Measurements from ENCODE around the gene KCNQ4.

The KCNQ4 gene

DNA sequence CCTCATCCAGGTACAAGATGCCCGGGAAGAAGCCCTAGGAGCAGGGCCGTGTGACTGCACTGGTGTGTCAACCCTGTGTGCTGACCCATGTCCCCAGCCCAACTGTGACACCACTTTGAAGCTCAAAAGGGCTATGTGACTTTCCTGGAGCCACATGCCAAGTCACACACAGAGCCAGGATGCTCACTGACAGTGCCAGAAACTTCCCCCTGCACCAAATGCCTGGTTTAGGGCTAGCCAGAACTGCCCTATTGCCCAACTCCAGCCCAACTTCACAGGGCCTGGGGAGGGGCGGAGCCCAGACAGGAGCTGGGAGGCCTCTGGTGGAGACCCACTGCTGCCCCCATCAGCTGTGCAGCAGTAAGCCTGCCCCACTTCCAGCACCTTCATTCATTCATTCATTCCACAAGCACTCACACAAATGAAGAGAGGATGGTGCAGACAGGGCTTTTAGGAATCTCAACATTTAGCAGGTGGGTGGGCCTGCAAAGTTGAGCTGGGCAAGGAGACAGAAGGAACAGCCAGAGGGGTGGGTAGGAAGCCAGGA, 36.7 kb downstream of the KCNQ4 start:
- DNase-seq (ENCODE audit: low read depth) = no peak

- no peak for DNase-seq (ENCODE audit: low read depth)
Measured at GRCh38 chr1:40820911-40821693, 37.5 kb downstream of the KCNQ4 start.

DNA sequence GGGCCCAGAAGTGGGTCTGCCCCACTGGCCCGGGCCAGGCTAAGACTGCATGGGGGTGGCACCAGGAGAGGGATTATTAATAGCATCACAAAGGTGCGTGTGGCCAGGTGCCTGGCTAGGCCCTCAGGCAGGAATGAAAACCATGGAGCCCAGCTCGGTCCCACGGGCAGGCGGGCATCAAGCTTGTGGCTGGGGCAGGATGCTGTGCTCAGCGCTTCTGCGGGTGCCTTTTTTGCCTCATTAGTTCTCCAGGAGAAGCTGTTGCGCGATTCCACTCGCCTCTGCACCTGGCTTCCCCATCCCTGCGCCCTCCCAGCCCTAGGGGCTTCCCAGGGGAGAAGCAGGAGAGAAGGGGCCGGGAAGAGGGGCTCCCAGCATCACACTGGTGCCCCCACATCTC, 39.3 kb downstream of the KCNQ4 start:
- DNase-seq (ENCODE audit: low read depth) = no peak

DNA sequence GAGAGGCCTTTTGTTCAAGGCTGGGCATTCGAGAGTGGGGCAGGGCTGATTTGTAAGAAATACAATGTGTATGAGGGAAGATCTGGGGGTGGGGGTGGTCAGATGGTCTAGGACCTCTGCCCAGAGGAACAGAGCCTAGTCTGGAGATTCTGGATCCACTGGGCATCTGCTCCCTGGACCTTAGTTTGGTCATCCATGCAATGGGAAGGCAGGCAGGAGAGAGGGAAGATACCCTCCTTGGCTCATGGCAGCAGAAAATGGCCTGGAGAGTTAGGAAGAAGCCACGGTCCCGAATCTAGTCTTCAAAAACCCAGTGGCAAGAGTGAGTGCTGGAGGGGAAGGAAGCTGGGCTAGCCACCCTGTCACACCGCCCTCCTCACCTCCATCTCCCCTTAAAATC, 39.8 kb downstream of the KCNQ4 start:
- no peak for DNase-seq (ENCODE audit: low read depth)

DNA sequence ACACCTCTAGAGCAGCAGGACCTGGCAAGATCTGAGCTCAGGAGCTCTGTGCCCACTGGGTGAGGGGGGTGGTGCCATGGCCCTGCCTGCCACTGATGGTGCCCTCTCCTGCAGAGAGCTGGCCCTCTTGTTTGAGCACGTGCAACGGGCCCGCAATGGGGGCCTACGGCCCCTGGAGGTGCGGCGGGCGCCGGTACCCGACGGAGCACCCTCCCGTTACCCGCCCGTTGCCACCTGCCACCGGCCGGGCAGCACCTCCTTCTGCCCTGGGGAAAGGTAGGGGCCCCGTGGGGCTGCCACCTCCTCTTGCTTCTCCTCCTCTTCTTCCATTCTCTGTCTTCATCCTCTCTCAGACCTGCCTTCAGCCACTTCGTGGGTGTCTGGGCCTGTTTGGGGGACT, 40.4 kb downstream of the KCNQ4 start:
- DNase-seq (ENCODE audit: low read depth) = no peak

- DNase-seq (ENCODE audit: low read depth) = no peak
Measured at GRCh38 chr1:40824591-40825434, 41.2 kb downstream of the KCNQ4 start.

- DNase-seq (ENCODE audit: low read depth) = no peak
Measured at GRCh38 chr1:40825435-40825788, 41.8 kb downstream of the KCNQ4 start.

DNA sequence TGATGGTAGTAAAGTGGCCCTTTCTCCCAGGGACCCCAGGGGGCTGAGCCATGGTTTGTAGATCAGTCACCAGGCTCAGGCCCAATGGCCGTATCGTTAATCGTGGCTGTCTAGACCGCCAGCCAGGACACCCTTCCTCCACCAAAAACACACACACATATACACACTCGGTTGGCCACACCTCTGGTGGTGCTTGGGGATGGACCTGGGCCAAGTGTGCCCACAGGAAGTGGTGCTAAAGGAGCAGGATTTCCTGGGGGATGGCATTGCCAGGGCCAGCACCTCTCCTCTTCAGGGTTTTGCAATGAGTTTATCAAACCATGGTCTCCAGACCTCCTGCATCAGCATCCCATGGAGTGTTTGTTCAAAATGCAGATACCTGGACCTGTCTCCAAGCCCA, 42.4 kb downstream of the KCNQ4 start:
- DNase-seq (ENCODE audit: low read depth) = no peak

DNA sequence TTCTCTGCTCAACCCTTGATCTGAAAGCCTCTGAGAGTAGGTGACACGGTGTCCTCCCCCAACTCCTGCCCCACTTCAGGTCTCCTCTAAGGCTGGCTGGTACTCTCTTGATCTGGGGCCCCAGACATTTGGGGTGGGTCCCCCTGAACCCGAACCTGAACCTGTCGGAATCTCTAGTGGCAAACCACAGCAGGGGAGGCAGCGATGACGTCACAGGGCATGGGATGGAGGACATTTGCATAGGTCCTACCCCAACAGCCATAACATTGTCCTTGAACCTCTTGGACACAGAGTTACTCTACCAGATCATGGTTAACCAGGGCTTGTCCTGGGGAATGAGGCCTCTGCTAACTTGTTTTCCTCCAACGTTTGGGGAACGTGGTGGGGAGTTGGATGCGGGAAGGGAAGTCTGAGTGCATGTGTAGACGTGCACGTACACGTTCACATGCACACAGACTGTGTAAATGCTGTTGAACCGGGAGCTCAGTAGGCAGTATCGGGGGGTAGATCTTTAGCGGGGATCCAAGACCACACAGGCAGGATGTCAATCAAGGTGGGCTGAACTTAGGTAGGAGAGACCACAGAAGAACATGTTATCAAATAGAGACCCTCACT, 46.2 kb downstream of the KCNQ4 start:
- no peak for DNase-seq (ENCODE audit: low read depth)

DNA sequence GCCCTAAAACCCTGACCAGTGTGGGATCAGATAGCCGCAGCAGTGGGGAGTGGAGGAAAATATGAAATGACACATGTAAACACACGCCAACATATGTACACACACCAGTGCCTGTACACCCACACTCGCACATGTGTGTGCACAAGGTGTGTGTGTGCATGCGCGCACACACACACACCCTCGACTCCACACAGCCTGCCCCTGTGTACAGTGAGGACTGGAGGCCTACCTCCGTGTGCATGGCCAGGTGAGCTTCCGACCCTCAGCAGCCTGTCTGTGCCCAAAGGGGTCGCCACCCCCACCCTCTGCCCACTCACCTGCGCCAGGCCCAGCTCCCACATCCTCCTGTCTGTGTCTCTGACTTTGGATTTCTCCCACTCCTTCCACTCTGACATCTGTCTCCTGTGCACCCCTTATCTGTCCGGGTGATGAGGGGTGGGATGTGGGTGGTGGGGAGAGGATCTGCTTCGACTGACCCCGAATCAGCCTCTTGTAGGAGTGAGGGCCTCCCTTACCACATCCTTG, 46.9 kb downstream of the KCNQ4 start:
- DNase-seq (ENCODE audit: low read depth) = no peak

DNA sequence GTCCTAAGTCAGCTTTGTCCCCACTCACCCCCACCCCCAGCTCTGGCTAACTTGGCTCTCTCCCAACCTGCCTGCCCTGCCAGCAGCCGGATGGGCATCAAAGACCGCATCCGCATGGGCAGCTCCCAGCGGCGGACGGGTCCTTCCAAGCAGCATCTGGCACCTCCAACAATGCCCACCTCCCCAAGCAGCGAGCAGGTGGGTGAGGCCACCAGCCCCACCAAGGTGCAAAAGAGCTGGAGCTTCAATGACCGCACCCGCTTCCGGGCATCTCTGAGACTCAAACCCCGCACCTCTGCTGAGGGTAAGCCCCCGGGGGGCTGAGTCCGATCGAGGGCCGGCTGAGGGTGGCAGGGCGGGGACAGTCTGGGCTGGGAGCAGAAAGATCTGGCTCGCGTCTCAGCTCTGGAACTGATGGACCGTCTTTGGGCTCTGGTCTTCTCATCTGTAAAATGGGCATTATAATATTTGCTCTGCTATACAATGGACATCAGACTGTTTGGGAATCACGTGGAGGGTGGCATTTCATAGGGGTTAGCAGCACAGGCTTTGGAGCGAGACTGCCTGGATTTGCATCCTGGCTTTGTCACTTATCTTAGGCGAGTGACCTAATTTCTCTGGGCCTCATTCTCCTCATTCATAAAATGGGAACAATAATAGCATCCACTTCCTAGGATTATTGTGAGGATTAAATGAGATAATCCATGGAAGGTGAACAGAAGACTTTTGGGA, 47.6 kb downstream of the KCNQ4 start:
- no peak for DNase-seq (ENCODE audit: low read depth)

GRCh38 chr1:40833979-40834378, 50.4 kb downstream of the KCNQ4 start:
- DNase-seq (ENCODE audit: low read depth) = no peak

DNA sequence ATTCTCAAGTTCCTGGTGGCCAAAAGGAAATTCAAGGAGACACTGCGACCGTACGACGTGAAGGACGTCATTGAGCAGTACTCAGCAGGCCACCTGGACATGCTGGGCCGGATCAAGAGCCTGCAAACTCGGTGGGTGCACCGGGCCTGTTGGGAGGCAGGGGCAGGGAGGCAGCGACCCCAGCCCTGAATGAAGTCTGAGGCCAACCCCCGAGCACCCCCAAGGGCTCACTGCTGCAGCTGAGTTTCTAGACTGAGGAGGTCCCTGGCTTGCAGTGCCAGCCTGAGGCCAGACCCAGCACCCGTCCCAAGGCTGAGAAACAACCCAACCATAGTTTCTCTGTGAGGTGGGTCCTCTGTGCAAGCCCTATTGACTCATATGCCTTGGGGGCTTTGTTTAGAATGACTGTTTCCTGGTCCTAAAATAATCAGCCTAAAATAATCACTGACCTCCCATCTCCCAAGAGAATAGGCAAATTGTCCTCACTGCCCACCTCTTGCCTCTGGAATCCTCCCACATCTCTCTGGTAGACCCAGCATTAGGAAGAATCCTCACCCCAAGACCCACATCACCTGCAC, 51.5 kb downstream of the KCNQ4 start:
- DNase-seq (ENCODE audit: low read depth) = no peak

GRCh38 chr1:40836283-40836682, 52.7 kb downstream of the KCNQ4 start:
- no peak for DNase-seq (ENCODE audit: low read depth)

GRCh38 chr1:40837601-40838000, 54.0 kb downstream of the KCNQ4 start:
- no peak for DNase-seq (ENCODE audit: low read depth)

GRCh38 chr1:40838045-40838979, 54.7 kb downstream of the KCNQ4 start:
- no peak for DNase-seq (ENCODE audit: low read depth)

DNA sequence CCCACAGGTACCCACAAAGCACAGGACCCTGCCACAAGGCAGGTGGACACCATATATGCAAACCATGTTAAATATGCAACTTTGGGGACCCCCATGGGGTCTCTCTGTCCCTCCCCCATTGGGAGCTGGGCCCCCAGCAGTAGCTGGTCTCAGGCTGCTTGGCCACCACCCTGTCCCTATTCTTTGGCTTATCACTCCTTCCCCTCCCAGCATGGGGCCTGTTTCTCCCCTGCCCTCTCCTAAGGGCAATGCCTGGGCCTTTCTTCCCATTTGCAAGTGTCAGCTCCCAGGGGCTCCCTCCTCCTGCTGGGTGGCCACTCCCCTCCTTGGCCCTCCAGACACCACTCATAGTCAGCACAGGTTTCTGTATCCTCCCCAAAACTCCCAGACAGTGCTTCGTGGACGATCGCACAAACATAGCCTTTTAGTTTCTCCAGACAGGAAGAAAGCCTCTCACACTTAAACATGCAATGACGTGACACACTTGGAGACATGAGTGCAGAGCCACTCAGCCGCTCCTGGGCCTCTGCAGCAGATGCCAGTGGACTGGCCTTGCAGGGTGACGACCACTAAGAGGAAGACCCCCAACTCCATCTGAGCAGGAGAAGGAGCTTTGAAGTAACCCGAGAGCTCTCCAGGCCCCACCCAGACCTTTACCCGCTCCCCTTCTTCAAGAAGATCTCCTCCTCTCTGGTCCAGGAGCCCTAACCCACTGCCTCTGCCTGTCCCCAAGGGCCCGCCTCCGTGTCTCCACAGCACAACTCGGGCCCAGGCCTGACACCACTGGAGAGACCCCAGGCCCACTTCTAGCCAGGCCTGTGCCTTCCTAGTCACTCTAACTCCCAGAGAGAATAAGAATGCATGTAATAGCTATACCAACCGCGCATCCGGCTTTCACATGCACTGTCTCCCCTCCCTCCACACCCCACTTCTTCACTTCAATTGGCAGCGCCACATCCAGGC, 55.7 kb downstream of the KCNQ4 start:
- no peak for DNase-seq (ENCODE audit: low read depth)

- DNase-seq (ENCODE audit: low read depth) = no peak
Measured at GRCh38 chr1:40839943-40840335, 56.4 kb downstream of the KCNQ4 start.
